ENCODE measurements around the gene KRT75.
"Not testable (repeated sequence)": the region's sequence is repeated elsewhere in the genome, so short reads cannot be mapped to it uniquely, and the experiment has no call there.

The KRT75 gene

DNA sequence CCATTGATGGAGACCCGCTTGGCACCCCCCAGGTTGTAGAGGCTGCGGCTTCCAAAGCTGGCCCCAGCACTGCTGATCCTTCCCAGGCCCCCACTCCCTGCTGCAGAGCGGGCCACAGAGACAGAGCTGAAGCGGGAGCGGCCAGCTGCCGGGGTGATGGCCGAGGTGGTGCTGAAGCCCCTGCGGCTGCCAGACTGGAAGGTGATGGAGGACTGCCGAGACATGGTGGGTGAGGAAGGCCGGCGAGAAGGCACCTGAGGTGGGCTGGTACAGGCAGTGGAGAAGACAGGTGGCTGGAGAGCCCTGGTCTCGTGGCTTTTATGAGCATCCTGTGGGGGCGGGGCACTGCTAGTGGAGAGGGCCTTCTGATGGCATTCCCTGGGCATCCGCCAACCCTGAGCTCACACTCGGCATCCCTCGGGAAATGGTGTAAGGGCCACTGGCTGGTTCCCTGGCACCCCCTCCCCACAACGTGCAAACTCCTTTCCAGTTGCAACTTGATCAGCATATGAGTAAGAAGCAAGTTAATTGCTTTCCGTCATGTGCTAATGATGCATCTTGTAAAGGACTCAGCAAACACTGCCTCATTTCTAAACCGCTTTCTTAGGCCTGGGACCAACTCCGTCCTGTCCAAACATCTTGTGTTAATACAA, at the start of gene KRT75:
TSS of gene KRT75 (minus strand) at position 291 of the 653 bp plus-strand sequence. CDS start at position 224, 67 bp downstream.
- DNase-seq (ENCODE audit: low spot score): no peak

- no peak for DNase-seq (ENCODE audit: low spot score)
These were observed 45.9 kb upstream of the KRT75 start for GRCh38 chr12:52480073-52480472.

- no peak for DNase-seq (ENCODE audit: low spot score)
These were observed 43.5 kb upstream of the KRT75 start for GRCh38 chr12:52477651-52478050.

DNA sequence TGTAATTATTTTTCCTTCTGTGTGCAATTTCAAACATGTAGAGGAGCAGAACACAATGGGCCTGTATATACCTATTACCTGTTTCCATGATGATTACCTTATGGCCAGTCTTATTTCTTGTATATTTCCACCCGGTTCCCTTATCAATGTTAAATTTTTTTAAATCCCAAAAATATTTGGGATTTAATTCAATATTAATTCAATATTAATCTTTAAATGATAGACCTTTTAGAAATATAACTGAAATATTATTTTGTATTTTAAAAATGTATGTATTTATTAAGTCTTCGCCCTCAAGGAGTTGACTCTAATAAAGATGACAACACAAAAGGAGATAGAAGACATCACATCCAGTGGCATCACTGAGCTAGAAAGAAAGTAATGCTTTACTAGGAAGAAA, 40.0 kb upstream of the KRT75 start:
- no peak for DNase-seq (ENCODE audit: low spot score)

- no peak for DNase-seq (ENCODE audit: low spot score)
These were observed 39.6 kb upstream of the KRT75 start, which contains the start of gene KRT6C for GRCh38 chr12:52473768-52474167. Gene KRT6C (minus strand): TSS chr12:52473805. CDS start chr12:52473737, 68 bp downstream.

DNA sequence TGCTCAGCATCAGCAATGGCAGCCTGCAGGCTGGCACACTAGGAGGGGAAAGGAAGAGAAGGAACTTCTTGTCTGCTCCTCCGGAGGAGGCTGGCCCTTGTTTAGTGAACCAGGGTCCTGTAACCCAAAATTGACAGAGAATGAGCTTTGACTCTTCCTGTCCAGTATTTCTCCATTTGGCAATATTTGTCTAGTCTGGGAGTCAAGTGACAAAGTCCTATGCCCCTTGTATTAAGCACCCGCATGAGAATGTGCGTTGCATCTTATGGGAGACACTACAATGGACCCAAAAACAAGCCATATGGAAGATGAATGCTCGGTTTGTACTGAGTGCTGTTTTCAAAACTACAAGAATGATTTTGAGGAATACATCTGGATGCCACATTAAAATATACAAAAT, 35.7 kb upstream of the KRT75 start:
- DNase-seq (ENCODE audit: low spot score): no peak

- DNase-seq (ENCODE audit: low spot score): no peak
These were observed 30.7 kb upstream of the KRT75 start for GRCh38 chr12:52464897-52465296.

DNA sequence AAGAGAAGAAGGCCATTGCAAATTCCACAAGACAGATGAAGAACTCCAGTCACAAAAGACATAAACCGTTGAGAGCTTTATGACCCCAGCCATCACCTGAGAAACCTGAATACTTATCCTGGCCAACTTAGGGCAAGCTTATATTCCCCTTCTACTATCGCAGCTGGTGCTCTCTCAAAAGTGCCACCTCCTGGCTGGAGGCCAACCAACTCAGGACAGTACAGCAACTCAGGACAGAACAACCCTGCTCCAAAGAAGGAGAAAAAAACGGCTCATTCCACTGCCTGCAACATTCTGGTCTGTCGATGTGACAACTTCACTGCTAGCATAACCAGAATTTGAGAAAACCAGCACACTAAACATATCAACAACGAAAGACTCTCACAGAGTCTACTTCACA, 27.5 kb upstream of the KRT75 start:
- no peak for DNase-seq (ENCODE audit: low spot score)

- DNase-seq (ENCODE audit: low spot score): no peak
These were observed 24.7 kb upstream of the KRT75 start for GRCh38 chr12:52458861-52459260.

DNA sequence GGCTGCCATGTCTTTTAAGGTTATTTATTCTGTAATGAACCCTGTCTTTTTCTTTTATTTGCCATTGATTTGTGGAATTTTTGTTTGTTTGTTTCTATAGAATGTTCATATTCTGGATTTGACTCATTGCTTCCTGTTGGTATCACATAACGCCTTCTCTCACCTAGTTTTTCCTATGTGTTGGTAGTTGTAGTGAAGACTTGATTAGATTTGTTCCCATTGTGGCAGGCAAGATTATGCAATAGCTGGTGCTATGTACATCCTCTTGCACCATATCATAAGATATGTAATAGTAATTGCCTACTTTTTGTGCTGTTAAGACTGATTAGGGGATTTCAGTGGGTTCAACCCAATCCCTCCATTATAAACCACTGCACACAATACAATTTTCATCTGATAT, 21.6 kb upstream of the KRT75 start:
- DNase-seq (ENCODE audit: low spot score): no peak

GRCh38 chr12:52454411-52455201, 20.4 kb upstream of the KRT75 start:
- DNase-seq (ENCODE audit: low spot score): no peak

GRCh38 chr12:52452101-52452500, 17.9 kb upstream of the KRT75 start, which contains the start of gene KRT6B:
Gene KRT6B (minus strand): TSS chr12:52452146. CDS start chr12:52452078, 68 bp downstream.
- no peak for DNase-seq (ENCODE audit: low spot score)

DNA sequence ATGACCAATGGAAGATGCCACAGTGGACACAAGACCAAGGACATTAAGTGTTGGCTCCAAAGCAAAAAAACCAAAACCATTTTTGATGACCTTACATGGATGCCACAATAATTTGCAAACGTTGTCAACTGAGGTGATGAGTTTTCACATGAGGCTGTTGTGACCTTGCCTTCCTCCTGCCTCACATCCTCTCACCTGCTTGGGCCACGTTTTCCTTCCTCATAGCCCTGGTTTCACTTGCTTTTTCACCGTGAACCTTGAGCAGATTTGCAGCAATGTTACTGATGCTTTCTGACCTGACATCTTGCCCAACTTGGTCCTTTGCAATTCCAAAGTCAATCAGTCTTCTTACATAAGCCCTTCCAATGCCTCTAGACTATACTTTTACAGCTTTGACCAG, 14.1 kb upstream of the KRT75 start:
- DNase-seq (ENCODE audit: low spot score): no peak

DNA sequence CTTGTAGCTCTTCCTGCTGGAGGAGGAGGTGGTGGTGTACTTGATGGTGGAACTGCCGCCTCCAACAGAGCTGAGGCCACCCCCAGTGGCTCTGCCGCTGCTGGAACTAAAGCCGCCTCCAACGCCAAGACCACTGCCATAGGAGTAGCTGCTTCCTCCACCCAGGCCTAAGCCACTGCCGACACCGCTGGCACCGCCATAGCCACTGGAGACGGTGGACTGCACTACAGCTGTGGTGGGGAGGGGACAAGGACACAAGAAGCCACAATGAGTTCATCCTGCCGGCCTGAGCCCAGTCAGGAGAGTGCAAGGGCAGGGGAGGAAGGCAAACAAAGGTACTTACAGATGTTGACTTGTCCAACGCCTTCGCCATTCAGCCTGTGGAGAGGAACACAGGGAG, 13.0 kb upstream of the KRT75 start:
- DNase-seq (ENCODE audit: low spot score): not testable (repeated sequence)

DNA sequence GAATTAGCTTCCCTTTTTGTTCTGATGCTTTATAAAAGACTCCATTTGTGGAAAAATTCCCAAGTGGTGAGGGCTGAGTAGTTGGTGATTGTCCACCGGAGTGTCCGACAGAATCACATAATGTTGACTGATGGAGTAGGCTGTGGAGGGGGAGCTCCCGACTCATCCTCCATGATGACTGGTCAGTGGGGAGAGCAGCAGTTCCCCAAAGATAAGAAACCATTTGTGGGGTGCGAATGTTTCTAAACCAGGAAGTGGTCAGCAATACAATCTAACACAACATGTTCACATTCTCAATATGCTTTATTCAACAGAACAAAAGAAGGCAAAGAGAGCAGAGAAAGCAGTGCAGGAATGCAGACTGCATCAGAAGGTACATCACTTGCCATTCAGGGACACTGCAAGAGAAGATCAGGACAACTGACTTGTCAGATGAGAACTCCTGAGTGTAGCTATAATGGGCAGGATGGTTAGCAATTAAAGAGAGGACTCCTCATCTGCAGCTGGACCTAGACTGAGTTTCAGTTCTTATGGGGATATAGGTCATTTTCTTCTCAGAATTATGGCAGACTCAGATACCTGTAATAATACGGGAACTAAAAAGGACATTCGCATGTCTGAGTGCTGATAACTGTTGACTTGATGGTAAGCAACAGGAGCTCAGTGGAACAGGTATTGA, 12.3 kb upstream of the KRT75 start:
- no peak for DNase-seq (ENCODE audit: low spot score)

- no peak for DNase-seq (ENCODE audit: low spot score)
These were observed 11.7 kb upstream of the KRT75 start for GRCh38 chr12:52445876-52446275.

DNA sequence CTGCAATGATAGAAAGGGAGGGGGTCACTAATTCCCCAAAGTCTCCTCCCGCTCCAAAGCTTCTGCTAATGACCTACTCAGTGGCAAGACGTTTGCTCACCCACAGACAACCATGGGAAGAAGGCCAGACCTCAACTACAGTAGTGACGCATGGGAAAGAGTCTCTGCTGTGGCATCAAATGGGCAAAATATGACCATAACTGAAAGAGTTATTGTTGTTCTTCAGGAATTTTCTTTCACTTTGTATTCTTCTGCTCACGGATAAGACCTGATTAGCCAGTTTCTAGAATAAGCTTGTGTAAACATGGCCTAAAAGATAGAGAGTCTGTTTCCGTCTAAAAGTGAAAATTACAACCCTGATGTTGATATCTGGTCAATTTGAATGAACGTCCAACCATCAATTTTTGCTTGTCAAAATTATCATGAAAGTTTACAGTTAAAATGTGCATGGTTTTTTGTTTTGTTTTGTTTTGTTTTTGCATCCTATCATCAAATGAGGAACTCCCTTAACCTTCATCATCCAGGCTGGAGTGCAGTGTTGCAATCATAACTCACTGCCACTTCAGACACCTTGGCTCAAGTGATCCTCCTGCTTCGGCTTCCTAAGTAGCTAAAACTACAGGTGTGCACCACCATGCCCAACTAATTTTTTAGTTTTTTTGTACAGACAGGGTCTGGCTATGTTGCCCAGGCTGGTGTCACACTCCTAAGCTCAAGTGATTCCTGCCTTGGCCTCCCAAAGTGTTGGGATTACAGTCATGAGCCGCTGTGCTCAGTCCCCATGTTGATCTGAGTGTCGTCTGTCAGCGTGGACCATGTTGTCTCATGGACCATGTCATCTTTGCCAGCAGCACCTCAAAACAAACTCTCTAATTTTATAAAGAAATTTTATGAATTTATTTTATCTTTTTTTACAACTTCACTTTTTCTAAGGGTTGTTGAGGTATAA, 10.8 kb upstream of the KRT75 start:
- DNase-seq (ENCODE audit: low spot score): no peak

DNA sequence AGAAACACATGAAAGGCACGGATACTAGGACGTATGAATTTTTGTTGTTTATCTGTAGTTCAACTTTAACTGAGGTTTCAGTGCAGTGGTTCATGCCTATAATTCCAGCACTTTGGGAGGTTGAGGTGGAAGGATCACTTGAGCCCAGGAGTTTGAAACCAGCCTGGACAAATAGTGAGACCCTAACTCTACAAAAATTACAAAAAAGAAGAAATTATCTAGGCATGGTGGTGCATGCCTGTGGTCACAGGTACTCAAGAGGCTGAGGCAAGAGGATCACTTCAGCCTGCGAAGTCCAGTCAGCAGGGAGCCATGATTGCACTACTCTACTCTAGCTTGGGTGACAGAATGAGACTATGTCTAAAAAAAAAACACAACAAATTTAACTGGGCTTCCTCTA, 9.8 kb upstream of the KRT75 start:
- DNase-seq (ENCODE audit: low spot score): no peak

DNA sequence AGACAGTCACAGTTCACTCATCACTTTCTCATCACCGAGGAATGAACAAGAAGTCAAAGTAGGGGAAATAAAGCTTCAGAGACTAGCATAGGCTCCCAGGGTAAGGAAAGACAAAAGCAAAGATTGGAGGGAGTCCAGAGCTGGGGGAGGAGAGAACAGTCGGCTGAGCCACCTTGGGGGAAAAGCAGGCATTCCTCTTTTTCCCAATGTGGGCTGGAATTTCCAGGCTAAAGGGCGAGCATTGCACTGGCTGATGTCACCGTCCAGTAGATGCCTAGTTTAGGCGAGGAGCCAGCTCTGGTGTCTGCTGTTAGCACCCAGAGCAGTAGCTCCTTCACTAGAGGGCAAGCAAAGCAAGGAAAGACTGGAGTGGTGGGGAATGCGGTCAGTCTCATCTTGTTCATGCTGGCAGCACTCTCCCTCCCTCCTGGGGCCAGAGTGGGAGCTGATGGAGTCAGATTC, 8.5 kb upstream of the KRT75 start:
- DNase-seq (ENCODE audit: low spot score): no peak

DNA sequence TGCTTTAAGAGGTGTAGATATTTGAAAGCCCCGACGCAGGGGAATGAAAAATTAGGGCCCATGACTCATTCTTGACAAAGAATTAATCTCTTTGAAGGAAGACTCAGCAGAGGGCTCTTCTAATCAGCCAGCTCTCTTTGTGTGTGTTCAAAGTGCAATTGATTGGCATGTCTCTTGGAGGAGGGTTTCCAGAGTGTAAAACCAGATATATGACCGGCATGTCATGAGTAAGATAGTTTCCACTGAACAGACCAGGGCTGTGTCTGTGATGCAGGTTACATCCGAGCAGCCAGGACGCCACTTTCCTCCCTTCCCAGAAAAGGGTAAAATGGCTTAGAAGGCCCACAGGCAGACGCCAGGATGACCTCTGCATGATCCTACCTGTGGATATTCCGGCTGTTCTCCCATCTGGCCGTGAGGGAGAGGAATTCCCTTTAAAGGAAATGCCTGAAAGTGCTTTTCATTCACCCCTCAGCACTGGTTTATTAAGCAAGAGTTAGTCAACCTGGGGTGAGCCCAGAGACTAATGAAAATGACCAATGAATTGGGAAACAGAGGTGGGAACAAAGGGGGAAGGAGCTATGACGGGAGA, 7.2 kb upstream of the KRT75 start:
- DNase-seq (ENCODE audit: low spot score): no peak

DNA sequence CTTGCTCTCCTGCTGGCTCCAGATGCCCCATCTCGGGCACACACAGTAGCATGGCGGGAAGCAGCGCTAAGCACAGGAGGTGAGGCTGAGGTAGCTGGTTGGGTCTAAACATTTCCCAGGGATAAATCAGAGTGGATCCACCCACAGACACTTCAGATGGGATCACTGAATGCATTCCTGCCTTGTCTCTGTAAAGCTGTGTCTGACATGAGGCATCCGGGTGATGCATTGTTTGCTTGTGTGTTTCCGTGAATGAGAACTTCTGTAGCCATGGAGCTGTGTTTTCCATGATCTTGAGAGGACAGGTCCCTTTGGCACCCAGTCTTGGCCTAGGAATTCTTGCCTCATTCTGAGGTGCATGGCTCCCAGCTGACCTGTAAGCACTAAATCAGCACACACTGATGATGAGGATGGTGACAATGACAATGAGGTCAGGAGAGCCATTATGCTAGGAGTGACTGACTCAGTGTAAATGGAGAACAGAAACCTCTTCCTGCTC, 6.7 kb upstream of the KRT75 start:
- no peak for DNase-seq (ENCODE audit: low spot score)

Measured in hematopoietic multipotent progenitor cell treated with erythropoietin and hydrocortisone succinate and interleukin-3 and kit ligand, for 15 days (in vitro differentiated cells).